Measurements from ENCODE around the gene EHD4.

DNA sequence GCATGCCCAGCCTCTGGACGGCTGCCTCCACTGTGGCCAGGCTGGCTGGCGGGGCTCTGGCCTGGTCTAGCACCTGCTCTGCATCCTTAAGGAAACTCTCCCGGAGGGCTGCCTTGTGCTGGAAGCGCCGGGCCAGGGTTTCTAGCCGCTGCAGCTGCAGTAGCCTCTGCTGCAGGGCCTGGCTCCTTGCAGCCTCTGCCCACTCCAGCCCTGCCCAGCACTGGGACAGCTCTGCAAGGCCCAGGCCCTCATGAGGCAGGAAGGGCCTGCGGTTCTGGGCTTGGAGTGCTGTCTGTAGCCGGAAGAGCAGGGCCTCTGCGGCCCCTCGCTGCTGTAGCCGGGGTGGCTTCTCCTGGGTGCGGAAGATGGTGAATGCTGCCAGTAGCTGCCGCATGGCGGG lies 86.5 kb downstream of the EHD4 start:
- TF ChIP-seq, protein P1, sequence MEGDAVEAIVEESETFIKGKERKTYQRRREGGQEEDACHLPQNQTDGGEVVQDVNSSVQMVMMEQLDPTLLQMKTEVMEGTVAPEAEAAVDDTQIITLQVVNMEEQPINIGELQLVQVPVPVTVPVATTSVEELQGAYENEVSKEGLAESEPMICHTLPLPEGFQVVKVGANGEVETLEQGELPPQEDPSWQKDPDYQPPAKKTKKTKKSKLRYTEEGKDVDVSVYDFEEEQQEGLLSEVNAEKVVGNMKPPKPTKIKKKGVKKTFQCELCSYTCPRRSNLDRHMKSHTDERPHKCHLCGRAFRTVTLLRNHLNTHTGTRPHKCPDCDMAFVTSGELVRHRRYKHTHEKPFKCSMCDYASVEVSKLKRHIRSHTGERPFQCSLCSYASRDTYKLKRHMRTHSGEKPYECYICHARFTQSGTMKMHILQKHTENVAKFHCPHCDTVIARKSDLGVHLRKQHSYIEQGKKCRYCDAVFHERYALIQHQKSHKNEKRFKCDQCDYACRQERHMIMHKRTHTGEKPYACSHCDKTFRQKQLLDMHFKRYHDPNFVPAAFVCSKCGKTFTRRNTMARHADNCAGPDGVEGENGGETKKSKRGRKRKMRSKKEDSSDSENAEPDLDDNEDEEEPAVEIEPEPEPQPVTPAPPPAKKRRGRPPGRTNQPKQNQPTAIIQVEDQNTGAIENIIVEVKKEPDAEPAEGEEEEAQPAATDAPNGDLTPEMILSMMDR (IDR thresholded peaks at IDR 0.05; ENCODE audit: borderline replicate concordance, extremely low read depth, low read length, poor library complexity, severe bottlenecking), result no peak
- TF ChIP-seq EZH2 (IDR thresholded peaks at IDR 0.05; ENCODE audit: borderline replicate concordance, low read depth, low read length, severe bottlenecking), result no peak

Measured in DND-41 (cell line).